SH-SY5Y (cell line): ENCODE results near the gene PLPPR5.

Experiments used
- GATA2 ChIP-seq: IDR thresholded peaks from 2 replicates; pipeline ENCODE4 v1.6.1; 2011; ENCODE audit warnings: mild to moderate bottlenecking, low read depth, low read length
- GATA3 ChIP-seq: IDR thresholded peaks from 2 replicates; pipeline ENCODE4 v1.6.1; 2011; ENCODE audit warnings: low read depth, mild to moderate bottlenecking, low read length, moderate library complexity

GRCh38 chr1:98881901-98882300 lies 122.8 kb downstream of the PLPPR5 start:
- TF ChIP-seq GATA2 (no peak), GATA3 (no peak)
